C4-2B (cell line): ENCODE data around the gene PLOD2.

Experiments
- ZFX ChIP-seq: fragments of 450-650 bp; IDR thresholded peaks from 2 replicates; pipeline ENCODE4 v1.6.1; 2017
- TF ChIP-seq, protein P1 (sequence below): fragments of 450-650 bp; conservative IDR thresholded peaks from 2 replicates; pipeline ENCODE4 v1.5.1; 2017; ENCODE audit warnings: mild to moderate bottlenecking

DNA sequence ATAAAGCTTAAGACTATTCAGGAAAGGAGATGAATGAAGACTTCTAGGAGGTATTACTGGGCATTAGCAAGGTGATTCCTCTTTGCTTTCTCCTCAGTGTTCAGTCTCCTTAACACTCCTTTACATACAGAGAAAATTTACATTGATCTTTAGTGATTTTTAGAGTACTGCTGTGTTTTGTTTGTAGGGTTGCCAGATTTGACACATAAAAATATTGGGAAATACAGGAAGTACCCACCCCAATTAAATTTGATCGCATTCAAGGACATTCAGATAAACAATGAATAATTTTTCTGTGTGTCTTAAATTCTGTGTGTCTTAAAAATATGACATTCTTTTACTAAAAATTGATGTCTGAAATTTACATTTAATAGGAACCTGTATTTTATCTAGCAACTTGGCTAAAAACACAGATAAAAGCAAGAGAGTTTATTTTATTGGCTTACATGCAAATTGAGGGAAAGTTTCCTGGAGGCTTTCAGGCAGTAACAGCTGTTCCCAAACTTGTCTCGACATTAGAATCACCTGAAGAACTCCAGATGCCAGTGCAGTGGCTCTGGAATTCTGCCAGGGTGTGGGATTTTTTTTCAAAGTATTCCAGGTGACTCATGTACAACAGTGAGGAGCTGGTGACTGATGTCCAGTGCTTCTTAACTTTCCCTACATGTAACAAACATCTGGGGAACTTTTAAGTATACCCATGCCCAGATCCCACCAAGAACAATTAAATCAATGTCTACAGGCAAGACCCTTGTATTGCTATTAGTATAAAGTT is 23.4 kb upstream of the PLOD2 start:
- TF ChIP-seq, protein P1, sequence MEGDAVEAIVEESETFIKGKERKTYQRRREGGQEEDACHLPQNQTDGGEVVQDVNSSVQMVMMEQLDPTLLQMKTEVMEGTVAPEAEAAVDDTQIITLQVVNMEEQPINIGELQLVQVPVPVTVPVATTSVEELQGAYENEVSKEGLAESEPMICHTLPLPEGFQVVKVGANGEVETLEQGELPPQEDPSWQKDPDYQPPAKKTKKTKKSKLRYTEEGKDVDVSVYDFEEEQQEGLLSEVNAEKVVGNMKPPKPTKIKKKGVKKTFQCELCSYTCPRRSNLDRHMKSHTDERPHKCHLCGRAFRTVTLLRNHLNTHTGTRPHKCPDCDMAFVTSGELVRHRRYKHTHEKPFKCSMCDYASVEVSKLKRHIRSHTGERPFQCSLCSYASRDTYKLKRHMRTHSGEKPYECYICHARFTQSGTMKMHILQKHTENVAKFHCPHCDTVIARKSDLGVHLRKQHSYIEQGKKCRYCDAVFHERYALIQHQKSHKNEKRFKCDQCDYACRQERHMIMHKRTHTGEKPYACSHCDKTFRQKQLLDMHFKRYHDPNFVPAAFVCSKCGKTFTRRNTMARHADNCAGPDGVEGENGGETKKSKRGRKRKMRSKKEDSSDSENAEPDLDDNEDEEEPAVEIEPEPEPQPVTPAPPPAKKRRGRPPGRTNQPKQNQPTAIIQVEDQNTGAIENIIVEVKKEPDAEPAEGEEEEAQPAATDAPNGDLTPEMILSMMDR: no peak
- no peak for TF ChIP-seq ZFX
